Ovary (tissue), 3 donors: ENCODE data around the gene MAMDC4.

Experiments
- CTCF ChIP-seq, 3 donors: fragments of 450-650 bp in 2 of 3; fragments of 200-600 bp in 1 of 3; IDR thresholded peaks; one replicate each; pipeline versions ENCODE4 v1.5.1 to v1.8.0; 2016 to 2022; ENCODE audit warnings: antibody characterized with exemption in 3 of 3, mild to moderate bottlenecking in 1 of 3
- EP300 ChIP-seq: sonication (generic); formaldehyde crosslinking; IDR thresholded peaks from one replicate; pipeline ENCODE4 v1.6.1; 2017; ENCODE audit warnings: antibody characterized with exemption
- donor health status: DM: no; HTN: no; CAD: no.

- TF ChIP-seq CTCF (IDR thresholded peaks at IDR 0.05) (no peak), EP300 (no peak)
Measured at GRCh38 chr9:136903041-136903554, 51.0 kb downstream of the MAMDC4 start.
